Endothelial cell (in vitro differentiated cells): ENCODE results near the gene TRIM44. TPM values are rescaled to one million over a fixed set of nuclear protein-coding genes. Genes with fewer than 3 reads are reported as not detected.

Experiments
- DNase-seq: peaks from one replicate; pipeline ENCODE4 v3.0.0; 2021; ENCODE audit warnings: low spot score
- H3K27ac Mint-ChIP-seq: one replicate; pipeline ENCODE4 v1.8.0; 2021; ENCODE audit warnings: mixed read lengths, inconsistent platforms; ENCODE audit not compliant: unreplicated experiment
- H3K27me3 Mint-ChIP-seq: one replicate; pipeline ENCODE4 v1.8.0; 2021; ENCODE audit warnings: mild to moderate bottlenecking, moderate library complexity, mixed read lengths, inconsistent platforms; ENCODE audit not compliant: unreplicated experiment
- H3K36me3 Mint-ChIP-seq: one replicate; pipeline ENCODE4 v1.8.0; 2021; ENCODE audit warnings: mild to moderate bottlenecking, low read depth, mixed read lengths, inconsistent platforms; ENCODE audit not compliant: unreplicated experiment
- H3K4me1 Mint-ChIP-seq: one replicate; pipeline ENCODE4 v1.8.0; 2021; ENCODE audit warnings: mild to moderate bottlenecking, mixed read lengths, inconsistent platforms; ENCODE audit not compliant: unreplicated experiment
- H3K4me3 Mint-ChIP-seq: one replicate; pipeline ENCODE4 v1.8.0; 2021; ENCODE audit warnings: mild to moderate bottlenecking, mixed read lengths, inconsistent platforms; ENCODE audit not compliant: unreplicated experiment
- H3K9me3 Mint-ChIP-seq: one replicate; pipeline ENCODE4 v1.8.0; 2021; ENCODE audit warnings: mixed read lengths, inconsistent platforms; ENCODE audit not compliant: unreplicated experiment
- total RNA-seq: library from RNA; stranded (reverse); fragmentation: NEBNext Ultra II Directional; extraction: Animal tissue kit (Norgen Biotek cat#: 25700); gene quantifications from one replicate; pipeline ENCODE4 v1.2.1, GENCODE V29; 2021; ENCODE audit not compliant: unreplicated experiment
- TF ChIP-seq, protein P1 (sequence below): fragments of 200-600 bp; sonication (generic); IDR thresholded peaks from one replicate; pipeline ENCODE4 v1.5.0; 2021; ENCODE audit warnings: antibody characterized with exemption; ENCODE audit not compliant: unreplicated experiment

TRIM44 gene
- total RNA-seq, 1 donor from 2014 or later, result 48.6 TPM

GRCh38 chr11:35866601-35867000, 204.0 kb downstream of the TRIM44 start:
- peaks cover 4% of the 10 kb centered on the region for H3K4me1 Mint-ChIP-seq
- H3K4me3 Mint-ChIP-seq, result no peak overlapping the region
- DNase-seq, result no peak
- peaks cover 6% of the 10 kb centered on the region for H3K27me3 Mint-ChIP-seq
- H3K9me3 Mint-ChIP-seq, result peaks cover 4% of the 10 kb centered on the region
- H3K36me3 Mint-ChIP-seq, result no peaks in the 10 kb centered on the region
- H3K27ac Mint-ChIP-seq, result no peak overlapping the region
- TF ChIP-seq, protein P1, sequence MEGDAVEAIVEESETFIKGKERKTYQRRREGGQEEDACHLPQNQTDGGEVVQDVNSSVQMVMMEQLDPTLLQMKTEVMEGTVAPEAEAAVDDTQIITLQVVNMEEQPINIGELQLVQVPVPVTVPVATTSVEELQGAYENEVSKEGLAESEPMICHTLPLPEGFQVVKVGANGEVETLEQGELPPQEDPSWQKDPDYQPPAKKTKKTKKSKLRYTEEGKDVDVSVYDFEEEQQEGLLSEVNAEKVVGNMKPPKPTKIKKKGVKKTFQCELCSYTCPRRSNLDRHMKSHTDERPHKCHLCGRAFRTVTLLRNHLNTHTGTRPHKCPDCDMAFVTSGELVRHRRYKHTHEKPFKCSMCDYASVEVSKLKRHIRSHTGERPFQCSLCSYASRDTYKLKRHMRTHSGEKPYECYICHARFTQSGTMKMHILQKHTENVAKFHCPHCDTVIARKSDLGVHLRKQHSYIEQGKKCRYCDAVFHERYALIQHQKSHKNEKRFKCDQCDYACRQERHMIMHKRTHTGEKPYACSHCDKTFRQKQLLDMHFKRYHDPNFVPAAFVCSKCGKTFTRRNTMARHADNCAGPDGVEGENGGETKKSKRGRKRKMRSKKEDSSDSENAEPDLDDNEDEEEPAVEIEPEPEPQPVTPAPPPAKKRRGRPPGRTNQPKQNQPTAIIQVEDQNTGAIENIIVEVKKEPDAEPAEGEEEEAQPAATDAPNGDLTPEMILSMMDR, result no peak

Other genes with a start within 250 kb of the TRIM44 start
- 0.41 TPM for gene SLC1A2, start 243.2 kb upstream of the TRIM44 start, total RNA-seq
- 0.82 TPM for gene PAMR1, start 137.2 kb upstream of the TRIM44 start, total RNA-seq
- gene FJX1, start 44.3 kb upstream of the TRIM44 start, total RNA-seq, result 34.3 TPM